Tibial artery (tissue), 4 donors: Measurements from ENCODE around the gene TFAP2A.

Source experiments
- DNase-seq, 2 donors: peaks; one replicate each; pipeline ENCODE4 v3.0.0-alpha.2; 2019
- H3K27ac ChIP-seq, 2 donors: fragments of 200-600 bp; sonication (generic) in 1 of 2; 1 replicate in 1 of 2; 2 replicates in 1 of 2; pipeline ENCODE4 v1.5.1; 2018 to 2019; ENCODE audit warnings: mild to moderate bottlenecking in 1 of 2
- H3K27me3 ChIP-seq, 2 donors: fragments of 200-600 bp; sonication (generic) in 1 of 2; one replicate each; pipeline versions ENCODE4 v1.5.1 to v1.6.0; 2016 to 2019
- H3K36me3 ChIP-seq, 3 donors: fragments of 200-600 bp; sonication (generic) in 2 of 3; one replicate each; pipeline ENCODE4 v1.5.1; 2016 to 2019; ENCODE audit warnings: mild to moderate bottlenecking in 2 of 3
- H3K4me1 ChIP-seq, 4 donors: fragments of 200-600 bp; sonication (generic) in 2 of 4; 1 replicate in 3 of 4; 2 replicates in 1 of 4; pipeline ENCODE4 v1.5.1; 2016 to 2019
- H3K4me3 ChIP-seq, 2 donors: fragments of 200-600 bp; sonication (generic) in 1 of 2; 1 replicate in 1 of 2; 2 replicates in 1 of 2; pipeline ENCODE4 v1.5.1; 2018 to 2019; ENCODE audit warnings: mild to moderate bottlenecking in 2 of 2
- H3K9me3 ChIP-seq, 3 donors: fragments of 200-600 bp; sonication (generic) in 1 of 3; one replicate each; pipeline ENCODE4 v1.5.1; 2016 to 2019
- intact Hi-C: fragments of 100-400 bp; cut with DNase I; formaldehyde crosslinking; loops from one replicate; pipeline ENCODE4 v1.15.0; 2023; ENCODE audit warnings: low total_unique reads
- TF ChIP-seq, protein P1 (sequence below), 2 experiments: fragments of 200-600 bp in 1 of 2; fragments of 450-650 bp in 1 of 2; IDR thresholded peaks; one replicate each; pipeline ENCODE4 v1.5.1; 2017 to 2019; ENCODE audit warnings: antibody characterized with exemption in 2 of 2, mild to moderate bottlenecking in 1 of 2, moderate library complexity in 1 of 2

The TFAP2A gene

DNA sequence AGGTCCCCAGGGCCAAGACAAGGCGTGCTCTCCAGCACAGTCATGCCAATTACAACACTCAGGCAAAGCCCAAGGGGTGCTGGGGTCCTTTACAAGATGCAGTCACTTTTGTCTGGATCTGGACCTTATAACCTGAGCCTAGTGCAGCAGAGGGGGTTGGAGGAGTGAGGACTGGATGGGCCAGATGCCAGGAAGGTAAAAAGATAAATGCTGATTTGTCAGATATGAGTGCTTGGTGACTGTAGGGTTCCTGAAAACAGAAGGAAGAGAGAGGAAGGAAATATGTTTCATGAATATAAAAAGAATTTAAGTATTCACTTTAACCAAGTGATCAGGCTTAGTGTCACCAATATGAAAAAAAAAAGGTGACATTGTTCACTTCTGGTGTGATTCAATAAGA, 43.4 kb upstream of the TFAP2A start:
- no peaks in the 10 kb centered on the region for H3K4me1 ChIP-seq
- H3K4me3 ChIP-seq: no peak overlapping the region
- H3K36me3 ChIP-seq: no peaks in the 10 kb centered on the region
- TF ChIP-seq, protein P1, sequence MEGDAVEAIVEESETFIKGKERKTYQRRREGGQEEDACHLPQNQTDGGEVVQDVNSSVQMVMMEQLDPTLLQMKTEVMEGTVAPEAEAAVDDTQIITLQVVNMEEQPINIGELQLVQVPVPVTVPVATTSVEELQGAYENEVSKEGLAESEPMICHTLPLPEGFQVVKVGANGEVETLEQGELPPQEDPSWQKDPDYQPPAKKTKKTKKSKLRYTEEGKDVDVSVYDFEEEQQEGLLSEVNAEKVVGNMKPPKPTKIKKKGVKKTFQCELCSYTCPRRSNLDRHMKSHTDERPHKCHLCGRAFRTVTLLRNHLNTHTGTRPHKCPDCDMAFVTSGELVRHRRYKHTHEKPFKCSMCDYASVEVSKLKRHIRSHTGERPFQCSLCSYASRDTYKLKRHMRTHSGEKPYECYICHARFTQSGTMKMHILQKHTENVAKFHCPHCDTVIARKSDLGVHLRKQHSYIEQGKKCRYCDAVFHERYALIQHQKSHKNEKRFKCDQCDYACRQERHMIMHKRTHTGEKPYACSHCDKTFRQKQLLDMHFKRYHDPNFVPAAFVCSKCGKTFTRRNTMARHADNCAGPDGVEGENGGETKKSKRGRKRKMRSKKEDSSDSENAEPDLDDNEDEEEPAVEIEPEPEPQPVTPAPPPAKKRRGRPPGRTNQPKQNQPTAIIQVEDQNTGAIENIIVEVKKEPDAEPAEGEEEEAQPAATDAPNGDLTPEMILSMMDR (IDR thresholded peaks at IDR 0.05): no peak
- H3K9me3 ChIP-seq: no peaks in the 10 kb centered on the region
- H3K27me3 ChIP-seq: no peaks in the 10 kb centered on the region
- no peak overlapping the region for H3K27ac ChIP-seq
- DNase-seq: no peak
- intact Hi-C loops: no loop called here

DNA sequence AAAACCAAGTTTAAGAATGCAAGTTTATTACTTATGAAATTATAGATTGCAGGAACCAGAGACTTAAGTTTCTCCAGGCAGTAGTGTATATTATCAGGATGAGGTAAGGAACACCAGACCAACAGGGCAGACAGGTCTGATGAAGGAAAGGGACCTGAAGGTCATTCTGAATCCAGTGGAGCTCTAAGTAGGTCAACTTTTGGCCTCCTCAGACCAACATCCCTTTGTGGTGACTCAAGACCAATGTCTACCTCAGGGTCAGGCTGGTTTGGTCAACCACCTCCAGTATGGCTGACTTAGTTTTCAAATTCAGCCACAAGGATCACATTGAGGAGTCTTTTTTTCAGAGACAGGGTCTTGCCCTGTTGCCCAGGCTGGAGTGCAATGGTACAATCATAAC, 38.7 kb upstream of the TFAP2A start:
- no peak for DNase-seq
- intact Hi-C loops: no loop called here
- no peak overlapping the region for H3K27ac ChIP-seq

DNA sequence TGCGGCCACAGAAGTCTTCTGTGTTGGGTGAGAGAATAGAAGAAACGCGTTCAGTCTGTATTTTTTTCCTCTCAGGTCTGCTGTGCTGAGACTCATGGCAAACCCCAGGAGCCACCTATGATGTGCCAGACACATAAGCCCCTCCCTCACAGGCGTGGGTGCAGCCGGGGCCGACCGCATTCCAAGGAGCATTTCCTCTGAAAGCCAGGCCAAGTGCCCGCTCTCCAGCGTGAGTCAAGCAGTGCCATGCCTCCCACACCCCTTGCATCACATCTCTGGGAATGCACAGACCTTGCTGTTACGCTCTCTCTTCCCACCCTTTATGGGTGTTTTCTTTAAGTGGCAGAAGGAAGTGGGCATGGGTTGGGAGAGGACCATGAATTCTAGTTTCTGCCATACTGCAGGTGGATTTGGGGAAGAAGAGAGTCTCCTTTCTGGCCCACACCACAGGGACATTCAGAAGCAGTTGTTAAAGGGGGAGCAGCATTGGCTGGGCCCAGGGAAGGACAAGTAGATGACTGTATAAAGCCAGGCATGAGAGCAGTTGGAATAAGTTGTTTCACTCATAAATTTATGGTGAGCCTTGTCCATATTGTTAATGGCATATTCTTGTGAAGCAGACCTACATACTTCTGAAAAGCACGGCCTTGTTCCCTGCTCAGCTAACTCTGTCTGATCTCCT, 37.1 kb upstream of the TFAP2A start:
- H3K4me1 ChIP-seq: no peaks in the 10 kb centered on the region

More for the DNA sequence above, 38.7 kb upstream of the TFAP2A start:
- no peaks in the 10 kb centered on the region for H3K9me3 ChIP-seq
- peaks cover 0 to 12% of the 10 kb centered on the region in 2 donors for H3K27me3 ChIP-seq
- no peaks in the 10 kb centered on the region for H3K36me3 ChIP-seq
- no peaks in the 10 kb centered on the region for H3K4me1 ChIP-seq
- no peak overlapping the region for H3K4me3 ChIP-seq
- TF ChIP-seq, protein P1 (IDR thresholded peaks at IDR 0.05): no peak

DNA sequence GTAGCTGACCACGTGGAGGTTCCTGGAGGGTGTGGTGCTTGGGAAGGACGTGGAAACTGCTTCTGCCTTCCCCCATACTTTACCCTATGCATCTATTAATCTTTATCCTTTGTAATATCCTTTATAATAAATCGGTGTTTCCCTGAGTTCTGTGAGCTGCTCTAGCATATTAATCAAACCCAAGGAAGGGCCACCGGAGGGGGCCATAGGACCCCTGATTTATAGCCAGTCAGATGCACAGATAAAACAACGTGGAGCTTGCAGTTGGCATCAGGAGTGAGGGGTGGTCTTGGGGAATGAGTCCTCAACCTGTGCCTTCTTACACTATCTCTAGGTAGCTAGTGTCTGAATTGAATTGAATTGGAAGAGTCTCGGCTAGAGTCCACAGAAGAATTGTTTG, 36.5 kb upstream of the TFAP2A start:
- DNase-seq: no peak
- intact Hi-C loops: no loop called here
- H3K27me3 ChIP-seq: peaks cover 0 to 12% of the 10 kb centered on the region in 2 donors
- H3K4me1 ChIP-seq: no peaks in the 10 kb centered on the region
- no peak overlapping the region for H3K4me3 ChIP-seq
- no peaks in the 10 kb centered on the region for H3K36me3 ChIP-seq
- TF ChIP-seq, protein P1 (IDR thresholded peaks at IDR 0.05): no peak
- H3K27ac ChIP-seq: no peak overlapping the region
- H3K9me3 ChIP-seq: no peaks in the 10 kb centered on the region

More for the DNA sequence above, 37.1 kb upstream of the TFAP2A start:
- Histone ChIP-seq H3K27me3 (peaks cover 0 to 12% of the 10 kb centered on the region in 2 donors), H3K27ac (no peak overlapping the region), H3K36me3 (no peaks in the 10 kb centered on the region), H3K4me3 (no peak overlapping the region), H3K9me3 (no peaks in the 10 kb centered on the region)
- TF ChIP-seq, protein P1 (IDR thresholded peaks at IDR 0.05): no peak
- intact Hi-C loops: no loop called here
- no peak for DNase-seq

DNA sequence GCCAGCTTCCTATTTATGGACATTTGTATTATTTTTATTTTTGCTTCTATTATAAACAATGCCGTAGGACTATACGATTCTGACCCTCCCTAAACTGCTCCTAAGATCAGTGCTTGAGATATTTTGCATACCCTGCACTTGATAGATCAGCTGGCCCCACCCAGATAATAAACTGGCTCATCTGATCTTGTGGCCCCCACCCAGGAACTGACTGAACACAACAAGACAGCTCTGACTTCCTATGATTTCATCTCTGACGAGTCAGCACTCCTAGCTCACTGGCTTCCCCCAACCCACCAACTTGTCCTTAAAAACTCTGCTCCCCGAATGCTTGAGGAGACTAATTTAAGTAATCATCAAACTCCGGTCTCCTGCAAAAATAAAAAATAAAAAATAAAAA, 34.9 kb upstream of the TFAP2A start:
- Histone ChIP-seq H3K27ac (no peak overlapping the region), H3K27me3 (peaks cover 0 to 15% of the 10 kb centered on the region in 2 donors), H3K4me1 (no peaks in the 10 kb centered on the region), H3K9me3 (no peaks in the 10 kb centered on the region), H3K36me3 (no peaks in the 10 kb centered on the region), H3K4me3 (no peak overlapping the region)
- no peak for DNase-seq
- intact Hi-C loops: no loop called here
- TF ChIP-seq, protein P1 (IDR thresholded peaks at IDR 0.05): no peak
